ENCODE data around the gene USH1C. TPM values are rescaled to one million over a fixed set of nuclear protein-coding genes. Genes with fewer than 3 reads are reported as not detected.

Gene USH1C
- total and polyA plus RNA-seq, 9 of the 15 experiments (the other 6 are each of a cell fraction or from before 2014, with no cell fraction given), result 0.04 TPM; not detected in 8

- TF ChIP-seq MEF2A (IDR thresholded peaks at IDR 0.05; ENCODE audit: control insufficient read depth, low read depth, low read length), result no peak
- H3K27me3 ChIP-seq (ENCODE audit: control insufficient read depth in 2 of 2, insufficient read depth in 2 of 2, low read length in 2 of 2), result peaks cover 12 to 47% of the 10 kb centered on the region in 2 experiments; a peak in 4 of 5 replicates
- H3K27ac ChIP-seq (ENCODE audit: extremely low read depth, low read depth, low read length), result no peak overlapping the region
- no TSS peak for BruUV-seq (replicated peaks)
- ChIA-PET POLR2A (interaction anchor here (0.7 kb wide), 1 partner anchor 10 kb away, joined by 3 read pairs; no protein-coding TSS in a partner anchor), CTCF (ENCODE audit: low intra/inter-chr PET ratio) (no interaction called here)
- in situ Hi-C loops (cut with MboI) (no loop called here), intact Hi-C loops (cut with micrococcal nuclease) (no loop called here)
- H3K9ac ChIP-seq (ENCODE audit: insufficient read depth in 1 of 2, low read depth in 2 of 2, low read length in 2 of 2), result no peak overlapping the region
- ATAC-seq, result no peak
- H3K79me2 ChIP-seq (ENCODE audit: control insufficient read depth, insufficient read depth, low read length), result no peaks in the 10 kb centered on the region
- no peaks in the 10 kb centered on the region for H3K9me1 ChIP-seq (ENCODE audit: control insufficient read depth, insufficient read depth, low read length)
- no peak overlapping the region for H2AFZ ChIP-seq (ENCODE audit: low read depth, low read length)
- DNase-seq (ENCODE audit: extremely low read depth in 1 of 4, low spot score in 3 of 4), result no peak
- no peaks in the 10 kb centered on the region for H3K9me3 ChIP-seq (replicated peaks; ENCODE audit: control insufficient read depth, insufficient read depth, low read depth, low read length)
- WGBS (ENCODE audit: insufficient coverage, low coverage, missing lambda C conversion rate), result 1% methylated on average over 4 of the region's 4 CpGs
- no peaks in the 10 kb centered on the region for H4K20me1 ChIP-seq (replicated peaks; ENCODE audit: control insufficient read depth, insufficient read depth, low read length)
- H3K4me1 ChIP-seq (replicated peaks in 1 of 2; ENCODE audit: control insufficient read depth in 2 of 2, insufficient read depth in 2 of 2, low read length in 2 of 2), result no peaks in the 10 kb centered on the region
- no peak overlapping the region for H3K4me3 ChIP-seq
- H3K4me2 ChIP-seq (ENCODE audit: insufficient read depth, low read length), result no peak overlapping the region
- no peaks in the 10 kb centered on the region for H3K36me3 ChIP-seq (ENCODE audit: control insufficient read depth, insufficient read depth, low read length)
- FAIRE-seq, result no peak
Measured at GRCh38 chr11:17588721-17589120, 44.5 kb upstream of the USH1C start.

GRCh38 chr11:17588166-17588565 is 44.0 kb upstream of the USH1C start:
- H3K27ac ChIP-seq (ENCODE audit: extremely low read depth, low read depth, low read length), result no peak overlapping the region
- no peak overlapping the region for H2AFZ ChIP-seq (ENCODE audit: low read depth, low read length)
- no peaks in the 10 kb centered on the region for H3K4me1 ChIP-seq (replicated peaks in 1 of 2; ENCODE audit: control insufficient read depth in 2 of 2, insufficient read depth in 2 of 2, low read length in 2 of 2)
- no peak overlapping the region for H3K4me2 ChIP-seq (ENCODE audit: insufficient read depth, low read length)
- no peaks in the 10 kb centered on the region for H3K36me3 ChIP-seq (ENCODE audit: control insufficient read depth, insufficient read depth, low read length)
- no peaks in the 10 kb centered on the region for H3K79me2 ChIP-seq (ENCODE audit: control insufficient read depth, insufficient read depth, low read length)
- no peak overlapping the region for H3K9ac ChIP-seq (ENCODE audit: insufficient read depth in 1 of 2, low read depth in 2 of 2, low read length in 2 of 2)
- H3K4me3 ChIP-seq, result no peak overlapping the region
- H4K20me1 ChIP-seq (replicated peaks; ENCODE audit: control insufficient read depth, insufficient read depth, low read length), result no peaks in the 10 kb centered on the region
- POLR2A ChIA-PET, result interaction anchor here (0.7 kb wide), 1 partner anchor 9 kb away, joined by 3 read pairs; no protein-coding TSS in a partner anchor
- FAIRE-seq (no peak), DNase-seq (ENCODE audit: extremely low read depth in 1 of 4, low spot score in 3 of 4) (no peak), ATAC-seq (no peak)
- 2% methylated on average over 8 of the region's 8 CpGs for WGBS (ENCODE audit: insufficient coverage, low coverage, missing lambda C conversion rate)
- H3K27me3 ChIP-seq (ENCODE audit: control insufficient read depth in 2 of 2, insufficient read depth in 2 of 2, low read length in 2 of 2), result peaks cover 12 to 47% of the 10 kb centered on the region in 2 experiments; a peak in 4 of 5 replicates
- in situ Hi-C loops (cut with MboI), result no loop called here
- no TSS peak for BruUV-seq (replicated peaks)
- CTCF ChIA-PET (ENCODE audit: low intra/inter-chr PET ratio), result no interaction called here
- intact Hi-C loops (cut with micrococcal nuclease), result no loop called here
- H3K9me3 ChIP-seq (replicated peaks; ENCODE audit: control insufficient read depth, insufficient read depth, low read depth, low read length), result no peaks in the 10 kb centered on the region
- H3K9me1 ChIP-seq (ENCODE audit: control insufficient read depth, insufficient read depth, low read length), result no peaks in the 10 kb centered on the region
- TF ChIP-seq ZNF253 (CRISPR knock-in tag; conservative IDR thresholded peaks at IDR 0.05) (no peak), E2F3 (CRISPR knock-in tag; IDR thresholded peaks at IDR 0.05) (no peak), PHF8 (IDR thresholded peaks at IDR 0.05; ENCODE audit: borderline replicate concordance, low read length) (no peak), PHB (CRISPR knock-in tag; IDR thresholded peaks at IDR 0.05) (no peak), MEIS2 (IDR thresholded peaks at IDR 0.05; ENCODE audit: partially characterized antibody) (no peak), HMGXB4 (CRISPR knock-in tag; IDR thresholded peaks at IDR 0.05) (no peak)
